Stimulated activated CD8-positive, alpha-beta memory T cell treated with anti-CD3 and anti-CD28 coated beads, Interleukin-7, amount 100 ng/mL, for 4 hours (primary cell): Measurements from ENCODE around the gene KIFC3.
"Not testable (repeated sequence)": the region's sequence is repeated elsewhere in the genome, so short reads cannot be mapped to it uniquely, and the experiment has no call there.

ENCODE experiments used
- DNase-seq, 2 donors: peaks; one replicate each; pipeline ENCODE4 v3.0.0-alpha.2; 2020; ENCODE audit warnings: low read depth in 2 of 2

KIFC3 gene

GRCh38 chr16:57739756-57740422 lies 62.4 kb downstream of the KIFC3 start:
- DNase-seq, result no peak

GRCh38 chr16:57738844-57739243 lies 63.4 kb downstream of the KIFC3 start:
- DNase-seq, result no peak

- DNase-seq, result peak; percentile 17 to 19
Observed at GRCh38 chr16:57736419-57737351, 65.6 kb downstream of the KIFC3 start.

- no peak for DNase-seq
Observed at GRCh38 chr16:57735755-57736418, 66.4 kb downstream of the KIFC3 start, which contains the start of gene KATNB1. Gene KATNB1 (plus strand): TSS chr16:57735770. CDS start chr16:57737244, 1,474 bp downstream.

- DNase-seq, result peak; percentile 96 to 97
Observed at GRCh38 chr16:57734925-57735754, 67.2 kb downstream of the KIFC3 start.

- DNase-seq, result no peak
Observed at GRCh38 chr16:57734308-57734924, 67.9 kb downstream of the KIFC3 start.

GRCh38 chr16:57732714-57733113 lies 69.6 kb downstream of the KIFC3 start:
- DNase-seq, result no peak

- no peak for DNase-seq
Observed at GRCh38 chr16:57732037-57732436, 70.3 kb downstream of the KIFC3 start.

- DNase-seq, result no peak
Observed at GRCh38 chr16:57730771-57731730, 71.2 kb downstream of the KIFC3 start.

- not testable (repeated sequence) for DNase-seq
Observed at GRCh38 chr16:57729852-57730251, 72.4 kb downstream of the KIFC3 start.

GRCh38 chr16:57729182-57729484 lies 73.2 kb downstream of the KIFC3 start:
- no peak for DNase-seq

GRCh38 chr16:57728336-57729181 lies 73.7 kb downstream of the KIFC3 start:
- DNase-seq, result no peak

- no peak for DNase-seq
Observed at GRCh38 chr16:57727610-57728009, 74.7 kb downstream of the KIFC3 start.

GRCh38 chr16:57726433-57726947 lies 75.8 kb downstream of the KIFC3 start:
- DNase-seq, result no peak

- DNase-seq, result no peak
Observed at GRCh38 chr16:57725976-57726375, 76.3 kb downstream of the KIFC3 start.

- no peak for DNase-seq
Observed at GRCh38 chr16:57725554-57725953, 76.7 kb downstream of the KIFC3 start.

- no peak for DNase-seq
Observed at GRCh38 chr16:57725151-57725550, 77.1 kb downstream of the KIFC3 start.

- DNase-seq, result no peak
Observed at GRCh38 chr16:57724531-57724930, 77.8 kb downstream of the KIFC3 start.

GRCh38 chr16:57723170-57723569 lies 79.1 kb downstream of the KIFC3 start:
- no peak for DNase-seq
